ENCODE measurements around the gene USP9X.

USP9X gene

DNA sequence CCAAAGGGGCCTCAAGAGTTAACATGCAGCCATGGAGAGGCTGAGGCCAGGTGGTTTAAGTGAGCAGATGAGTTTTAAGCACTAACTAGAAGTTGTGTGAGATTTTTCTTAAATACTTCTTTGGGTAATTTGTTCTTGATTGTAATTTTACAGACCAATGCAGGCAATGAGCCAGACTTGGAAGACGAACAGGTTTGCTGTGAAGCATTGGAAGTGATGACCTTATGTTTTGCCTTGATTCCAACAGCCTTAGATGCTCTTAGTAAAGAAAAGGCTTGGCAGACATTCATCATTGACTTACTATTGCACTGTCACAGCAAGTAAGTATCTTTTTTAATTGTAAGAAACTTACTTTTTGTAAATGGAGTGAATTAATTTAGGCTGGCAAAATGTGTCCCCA lies 103.9 kb downstream of the USP9X start:
- ChIA-PET POLR2A (no interaction called here), CTCF (no interaction called here)
- TF ChIP-seq ZNF394 (tag by site-specific recombination; IDR thresholded peaks at IDR 0.05; ENCODE audit: borderline replicate concordance) (no peak), ZSCAN23 (tag by site-specific recombination; IDR thresholded peaks at IDR 0.05) (no peak), BCL11B (tag by site-specific recombination; IDR thresholded peaks at IDR 0.05; ENCODE audit: low read depth) (no peak), ZNF610 (tag by site-specific recombination; IDR thresholded peaks at IDR 0.05; ENCODE audit: borderline replicate concordance) (no peak), GLI2 (tag by site-specific recombination; IDR thresholded peaks at IDR 0.05; ENCODE audit: borderline replicate concordance, low read depth) (no peak), REST (tag by site-specific recombination; IDR thresholded peaks at IDR 0.05) (no peak)
- TF ChIP-seq, protein P1, sequence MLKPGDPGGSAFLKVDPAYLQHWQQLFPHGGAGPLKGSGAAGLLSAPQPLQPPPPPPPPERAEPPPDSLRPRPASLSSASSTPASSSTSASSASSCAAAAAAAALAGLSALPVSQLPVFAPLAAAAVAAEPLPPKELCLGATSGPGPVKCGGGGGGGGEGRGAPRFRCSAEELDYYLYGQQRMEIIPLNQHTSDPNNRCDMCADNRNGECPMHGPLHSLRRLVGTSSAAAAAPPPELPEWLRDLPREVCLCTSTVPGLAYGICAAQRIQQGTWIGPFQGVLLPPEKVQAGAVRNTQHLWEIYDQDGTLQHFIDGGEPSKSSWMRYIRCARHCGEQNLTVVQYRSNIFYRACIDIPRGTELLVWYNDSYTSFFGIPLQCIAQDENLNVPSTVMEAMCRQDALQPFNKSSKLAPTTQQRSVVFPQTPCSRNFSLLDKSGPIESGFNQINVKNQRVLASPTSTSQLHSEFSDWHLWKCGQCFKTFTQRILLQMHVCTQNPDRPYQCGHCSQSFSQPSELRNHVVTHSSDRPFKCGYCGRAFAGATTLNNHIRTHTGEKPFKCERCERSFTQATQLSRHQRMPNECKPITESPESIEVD (tag by site-specific recombination; IDR thresholded peaks at IDR 0.05): no peak
- TF ChIP-seq, protein P2, sequence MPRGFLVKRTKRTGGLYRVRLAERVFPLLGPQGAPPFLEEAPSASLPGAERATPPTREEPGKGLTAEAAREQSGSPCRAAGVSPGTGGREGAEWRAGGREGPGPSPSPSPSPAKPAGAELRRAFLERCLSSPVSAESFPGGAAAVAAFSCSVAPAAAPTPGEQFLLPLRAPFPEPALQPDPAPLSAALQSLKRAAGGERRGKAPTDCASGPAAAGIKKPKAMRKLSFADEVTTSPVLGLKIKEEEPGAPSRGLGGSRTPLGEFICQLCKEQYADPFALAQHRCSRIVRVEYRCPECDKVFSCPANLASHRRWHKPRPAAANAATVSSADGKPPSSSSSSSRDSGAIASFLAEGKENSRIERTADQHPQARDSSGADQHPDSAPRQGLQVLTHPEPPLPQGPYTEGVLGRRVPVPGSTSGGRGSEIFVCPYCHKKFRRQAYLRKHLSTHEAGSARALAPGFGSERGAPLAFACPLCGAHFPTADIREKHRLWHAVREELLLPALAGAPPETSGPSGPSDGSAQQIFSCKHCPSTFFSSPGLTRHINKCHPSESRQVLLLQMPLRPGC (tag by site-specific recombination; IDR thresholded peaks at IDR 0.05): no peak
- TF ChIP-seq, protein P3, sequence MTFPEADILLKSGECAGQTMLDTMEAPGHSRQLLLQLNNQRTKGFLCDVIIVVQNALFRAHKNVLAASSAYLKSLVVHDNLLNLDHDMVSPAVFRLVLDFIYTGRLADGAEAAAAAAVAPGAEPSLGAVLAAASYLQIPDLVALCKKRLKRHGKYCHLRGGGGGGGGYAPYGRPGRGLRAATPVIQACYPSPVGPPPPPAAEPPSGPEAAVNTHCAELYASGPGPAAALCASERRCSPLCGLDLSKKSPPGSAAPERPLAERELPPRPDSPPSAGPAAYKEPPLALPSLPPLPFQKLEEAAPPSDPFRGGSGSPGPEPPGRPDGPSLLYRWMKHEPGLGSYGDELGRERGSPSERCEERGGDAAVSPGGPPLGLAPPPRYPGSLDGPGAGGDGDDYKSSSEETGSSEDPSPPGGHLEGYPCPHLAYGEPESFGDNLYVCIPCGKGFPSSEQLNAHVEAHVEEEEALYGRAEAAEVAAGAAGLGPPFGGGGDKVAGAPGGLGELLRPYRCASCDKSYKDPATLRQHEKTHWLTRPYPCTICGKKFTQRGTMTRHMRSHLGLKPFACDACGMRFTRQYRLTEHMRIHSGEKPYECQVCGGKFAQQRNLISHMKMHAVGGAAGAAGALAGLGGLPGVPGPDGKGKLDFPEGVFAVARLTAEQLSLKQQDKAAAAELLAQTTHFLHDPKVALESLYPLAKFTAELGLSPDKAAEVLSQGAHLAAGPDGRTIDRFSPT (tag by site-specific recombination; IDR thresholded peaks at IDR 0.05): no peak
- no peak overlapping the region for H3K27ac ChIP-seq (ENCODE audit: extremely low read depth, low read depth, low read length)
- H3K4me3 ChIP-seq (ENCODE audit: low read depth, low read length): no peak overlapping the region
- H3K4me1 ChIP-seq (ENCODE audit: control insufficient read depth, insufficient read depth, low read length): no peaks in the 10 kb centered on the region
- peaks cover 88 to 89% of the 10 kb centered on the region in 2 experiments for H3K36me3 ChIP-seq (ENCODE audit: control insufficient read depth in 2 of 2, insufficient read depth in 1 of 2, low read length in 2 of 2)
- H3K9me3 ChIP-seq (ENCODE audit: control insufficient read depth, insufficient read depth, low read depth, low read length): no peaks in the 10 kb centered on the region

- Histone ChIP-seq H3K36me3 (ENCODE audit: control insufficient read depth in 2 of 2, insufficient read depth in 1 of 2, low read length in 2 of 2) (peaks cover 82 to 88% of the 10 kb centered on the region in 2 experiments), H3K9me3 (ENCODE audit: control insufficient read depth, insufficient read depth, low read depth, low read length) (no peaks in the 10 kb centered on the region), H3K27ac (ENCODE audit: extremely low read depth, low read depth, low read length) (peak overlapping the region; percentile 62), H3K4me3 (ENCODE audit: low read depth, low read length) (no peak overlapping the region), H3K4me1 (ENCODE audit: control insufficient read depth, insufficient read depth, low read length) (no peaks in the 10 kb centered on the region)
- ChIA-PET POLR2A (no interaction called here), CTCF (interaction anchor here (0.7 to 7.1 kb wide), 3 partner anchors 10 to 648 kb away, joined by 3 to 44 read pairs (median 5); no protein-coding TSS in a partner anchor)
- TF ChIP-seq ZSCAN23 (tag by site-specific recombination; IDR thresholded peaks at IDR 0.05) (no peak), ZBTB8A (tag by site-specific recombination; IDR thresholded peaks at IDR 0.05) (no peak), ZIC2 (tag by site-specific recombination; IDR thresholded peaks at IDR 0.05) (no peak)
These were observed 107.6 kb downstream of the USP9X start for GRCh38 chrX:41192880-41193279.

DNA sequence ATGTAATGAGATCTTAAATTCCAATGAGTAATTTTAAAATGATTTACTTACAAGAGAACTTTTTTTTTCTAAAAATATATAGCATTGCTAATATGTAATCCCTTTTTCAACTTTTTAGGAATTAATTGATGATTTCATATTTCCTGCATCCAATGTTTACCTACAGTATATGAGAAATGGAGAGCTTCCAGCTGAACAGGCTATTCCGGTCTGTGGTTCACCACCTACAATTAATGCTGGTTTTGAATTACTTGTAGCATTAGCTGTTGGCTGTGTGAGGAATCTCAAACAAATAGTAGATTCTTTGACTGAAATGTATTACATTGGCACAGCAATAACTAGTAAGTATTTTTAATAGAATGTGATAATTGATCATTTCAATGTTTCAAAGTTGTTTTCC lies 113.2 kb downstream of the USP9X start:
- H3K36me3 ChIP-seq (ENCODE audit: control insufficient read depth in 2 of 2, insufficient read depth in 1 of 2, low read length in 2 of 2): peaks cover 90 to 91% of the 10 kb centered on the region in 2 experiments
- no peak overlapping the region for H3K27ac ChIP-seq (ENCODE audit: extremely low read depth, low read depth, low read length)
- POLR2A ChIA-PET: interaction anchor here (0.6 kb wide), 1 partner anchor 293 kb away, joined by 3 read pairs; no protein-coding TSS in a partner anchor
- TF ChIP-seq ZSCAN23 (tag by site-specific recombination; IDR thresholded peaks at IDR 0.05) (no peak), SCRT1 (tag by site-specific recombination; IDR thresholded peaks at IDR 0.05; ENCODE audit: borderline replicate concordance) (no peak), ZNF707 (tag by site-specific recombination; IDR thresholded peaks at IDR 0.05) (no peak), ZNF530 (tag by site-specific recombination; IDR thresholded peaks at IDR 0.05; ENCODE audit: low read depth) (no peak)
- H3K4me1 ChIP-seq (ENCODE audit: control insufficient read depth, insufficient read depth, low read length): no peaks in the 10 kb centered on the region
- no peaks in the 10 kb centered on the region for H3K9me3 ChIP-seq (ENCODE audit: control insufficient read depth, insufficient read depth, low read depth, low read length)
- CTCF ChIA-PET: interaction anchor here (0.7 kb wide), 1 partner anchor 10 kb away, joined by 3 read pairs; no protein-coding TSS in a partner anchor
- no peak overlapping the region for H3K4me3 ChIP-seq (ENCODE audit: low read depth, low read length)
